SK-N-SH (cell line): ENCODE results near the gene MRFAP1. TPM values are rescaled to one million over a fixed set of nuclear protein-coding genes. Genes with fewer than 3 reads are reported as not detected.

ENCODE experiments used
- CHD2 ChIP-seq: fragments of 150-350 bp; IDR thresholded peaks from 2 replicates; pipeline ENCODE4 v1.6.1; 2018; ENCODE audit warnings: low read length; ENCODE audit not compliant: partially characterized antibody
- EP300 ChIP-seq, 2 experiments: IDR thresholded peaks; 2 replicates each; pipeline versions ENCODE4 v1.4.0 to v1.6.1; 2012; ENCODE audit warnings: borderline replicate concordance in 1 of 2, low read depth in 1 of 2, low read length in 1 of 2
- EZH2phosphoT487 ChIP-seq: fragments of 200-600 bp; sonication (generic); IDR thresholded peaks from 2 replicates; pipeline ENCODE4 v1.6.1; 2017; ENCODE audit warnings: low read depth, mixed run types, mild to moderate bottlenecking, antibody characterized with exemption, moderate library complexity, borderline replicate concordance
- JUND ChIP-seq: IDR thresholded peaks from 2 replicates; pipeline ENCODE4 v1.4.0; 2012
- NFIC ChIP-seq: IDR thresholded peaks from 2 replicates; pipeline ENCODE4 v1.4.0; 2012; ENCODE audit warnings: borderline replicate concordance
- RAD21 ChIP-seq: IDR thresholded peaks from 2 replicates; pipeline ENCODE4 v1.6.1; 2012; ENCODE audit warnings: mild to moderate bottlenecking, low read length
- TAF1 ChIP-seq: IDR thresholded peaks from 2 replicates; pipeline ENCODE4 v1.6.1; 2012; ENCODE audit warnings: low read depth, mild to moderate bottlenecking, low read length, moderate library complexity, borderline replicate concordance
- TCF12 ChIP-seq: IDR thresholded peaks from 2 replicates; pipeline ENCODE4 v1.4.0; 2012
- TEAD4 ChIP-seq: IDR thresholded peaks from 2 replicates; pipeline ENCODE4 v1.4.0; 2012; ENCODE audit warnings: mild to moderate bottlenecking, borderline replicate concordance; ENCODE audit not compliant: insufficient read depth
- YY1 ChIP-seq: IDR thresholded peaks from 2 replicates; pipeline ENCODE4 v1.4.0; 2012; ENCODE audit warnings: low read depth, mild to moderate bottlenecking
- ZBTB33 ChIP-seq: IDR thresholded peaks from 2 replicates; pipeline ENCODE4 v1.4.0; 2012; ENCODE audit warnings: low read depth, borderline replicate concordance
- polyA plus RNA-seq, 3 experiments: library from polyadenylated mRNA; depleted of rRNA; stranded (reverse); fragments of >200 nt; gene quantifications; 2 replicates each; pipeline ENCODE4 v1.2.3, GENCODE V29; 2012
- TF ChIP-seq, protein P1 (sequence below): fragments of 150-350 bp; IDR thresholded peaks from 2 replicates; pipeline ENCODE4 v1.6.1; 2017; ENCODE audit warnings: antibody characterized with exemption, low read length, low read depth, borderline replicate concordance
- TF ChIP-seq, protein P2 (sequence below): IDR thresholded peaks from 2 replicates; pipeline ENCODE4 v1.6.1; 2012; ENCODE audit warnings: mild to moderate bottlenecking, low read depth, low read length, moderate library complexity
- TF ChIP-seq, protein P3 (sequence below): fragments of 150-350 bp; IDR thresholded peaks from 2 replicates; pipeline ENCODE4 v1.6.1; 2016; ENCODE audit warnings: mild to moderate bottlenecking, low read depth, low read length
- TF ChIP-seq, protein P4 (sequence below): IDR thresholded peaks from 2 replicates; pipeline ENCODE4 v1.4.0; 2012; ENCODE audit warnings: low read depth, borderline replicate concordance

Gene MRFAP1
- polyA plus RNA-seq, 1 of the 3 experiments (the other 2 are of a cell fraction) = 416 TPM

- no peak for TF ChIP-seq EP300 (IDR thresholded peaks at IDR 0.05; ENCODE audit: borderline replicate concordance in 1 of 2, low read depth in 1 of 2, low read length in 1 of 2)
- TF ChIP-seq, protein P1, sequence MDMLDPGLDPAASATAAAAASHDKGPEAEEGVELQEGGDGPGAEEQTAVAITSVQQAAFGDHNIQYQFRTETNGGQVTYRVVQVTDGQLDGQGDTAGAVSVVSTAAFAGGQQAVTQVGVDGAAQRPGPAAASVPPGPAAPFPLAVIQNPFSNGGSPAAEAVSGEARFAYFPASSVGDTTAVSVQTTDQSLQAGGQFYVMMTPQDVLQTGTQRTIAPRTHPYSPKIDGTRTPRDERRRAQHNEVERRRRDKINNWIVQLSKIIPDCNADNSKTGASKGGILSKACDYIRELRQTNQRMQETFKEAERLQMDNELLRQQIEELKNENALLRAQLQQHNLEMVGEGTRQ = no peak
- TF ChIP-seq, protein P2, sequence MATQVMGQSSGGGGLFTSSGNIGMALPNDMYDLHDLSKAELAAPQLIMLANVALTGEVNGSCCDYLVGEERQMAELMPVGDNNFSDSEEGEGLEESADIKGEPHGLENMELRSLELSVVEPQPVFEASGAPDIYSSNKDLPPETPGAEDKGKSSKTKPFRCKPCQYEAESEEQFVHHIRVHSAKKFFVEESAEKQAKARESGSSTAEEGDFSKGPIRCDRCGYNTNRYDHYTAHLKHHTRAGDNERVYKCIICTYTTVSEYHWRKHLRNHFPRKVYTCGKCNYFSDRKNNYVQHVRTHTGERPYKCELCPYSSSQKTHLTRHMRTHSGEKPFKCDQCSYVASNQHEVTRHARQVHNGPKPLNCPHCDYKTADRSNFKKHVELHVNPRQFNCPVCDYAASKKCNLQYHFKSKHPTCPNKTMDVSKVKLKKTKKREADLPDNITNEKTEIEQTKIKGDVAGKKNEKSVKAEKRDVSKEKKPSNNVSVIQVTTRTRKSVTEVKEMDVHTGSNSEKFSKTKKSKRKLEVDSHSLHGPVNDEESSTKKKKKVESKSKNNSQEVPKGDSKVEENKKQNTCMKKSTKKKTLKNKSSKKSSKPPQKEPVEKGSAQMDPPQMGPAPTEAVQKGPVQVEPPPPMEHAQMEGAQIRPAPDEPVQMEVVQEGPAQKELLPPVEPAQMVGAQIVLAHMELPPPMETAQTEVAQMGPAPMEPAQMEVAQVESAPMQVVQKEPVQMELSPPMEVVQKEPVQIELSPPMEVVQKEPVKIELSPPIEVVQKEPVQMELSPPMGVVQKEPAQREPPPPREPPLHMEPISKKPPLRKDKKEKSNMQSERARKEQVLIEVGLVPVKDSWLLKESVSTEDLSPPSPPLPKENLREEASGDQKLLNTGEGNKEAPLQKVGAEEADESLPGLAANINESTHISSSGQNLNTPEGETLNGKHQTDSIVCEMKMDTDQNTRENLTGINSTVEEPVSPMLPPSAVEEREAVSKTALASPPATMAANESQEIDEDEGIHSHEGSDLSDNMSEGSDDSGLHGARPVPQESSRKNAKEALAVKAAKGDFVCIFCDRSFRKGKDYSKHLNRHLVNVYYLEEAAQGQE = 0 out of 2 replicates have a peak, but pooled peaks have one; percentile 28
- TF ChIP-seq EZH2phosphoT487 = no peak
- no peak for TF ChIP-seq CHD2
- no peak for TF ChIP-seq RAD21
- no peak for TF ChIP-seq TEAD4
- TF ChIP-seq TAF1 = no peak
- TF ChIP-seq TCF12 = no peak
- no peak for TF ChIP-seq YY1
- TF ChIP-seq ZBTB33 = no peak
- no peak for TF ChIP-seq NFIC
- TF ChIP-seq, protein P3, sequence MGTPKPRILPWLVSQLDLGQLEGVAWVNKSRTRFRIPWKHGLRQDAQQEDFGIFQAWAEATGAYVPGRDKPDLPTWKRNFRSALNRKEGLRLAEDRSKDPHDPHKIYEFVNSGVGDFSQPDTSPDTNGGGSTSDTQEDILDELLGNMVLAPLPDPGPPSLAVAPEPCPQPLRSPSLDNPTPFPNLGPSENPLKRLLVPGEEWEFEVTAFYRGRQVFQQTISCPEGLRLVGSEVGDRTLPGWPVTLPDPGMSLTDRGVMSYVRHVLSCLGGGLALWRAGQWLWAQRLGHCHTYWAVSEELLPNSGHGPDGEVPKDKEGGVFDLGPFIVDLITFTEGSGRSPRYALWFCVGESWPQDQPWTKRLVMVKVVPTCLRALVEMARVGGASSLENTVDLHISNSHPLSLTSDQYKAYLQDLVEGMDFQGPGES = no peak
- TF ChIP-seq JUND = peak; percentile 66; the same call in 1 of the 2 replicates
- TF ChIP-seq, protein P4, sequence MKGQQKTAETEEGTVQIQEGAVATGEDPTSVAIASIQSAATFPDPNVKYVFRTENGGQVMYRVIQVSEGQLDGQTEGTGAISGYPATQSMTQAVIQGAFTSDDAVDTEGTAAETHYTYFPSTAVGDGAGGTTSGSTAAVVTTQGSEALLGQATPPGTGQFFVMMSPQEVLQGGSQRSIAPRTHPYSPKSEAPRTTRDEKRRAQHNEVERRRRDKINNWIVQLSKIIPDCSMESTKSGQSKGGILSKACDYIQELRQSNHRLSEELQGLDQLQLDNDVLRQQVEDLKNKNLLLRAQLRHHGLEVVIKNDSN = no peak
Measured at GRCh38 chr4:6688879-6689505, 48.5 kb downstream of the MRFAP1 start (continued).
